ENCODE data around the gene GMDS.

Gene GMDS

GRCh38 chr6:2208468-2208867, 36.9 kb downstream of the GMDS start:
- DNase-seq: no peak
- H2BK12ac ChIP-seq (ENCODE audit: low read length in 2 of 2): no peak overlapping the region
- H3K36me3 ChIP-seq (ENCODE audit: control insufficient read depth in 1 of 2, insufficient read depth in 2 of 2, low read depth in 1 of 2, low read length in 2 of 2): no peaks in the 10 kb centered on the region
- H3K14ac ChIP-seq (ENCODE audit: low read length in 2 of 2): no peak overlapping the region
- no peak overlapping the region for H2BK5ac ChIP-seq (ENCODE audit: low read depth, low read length, poor library complexity, severe bottlenecking)
- no peak overlapping the region for H3K23ac ChIP-seq (ENCODE audit: low read length in 2 of 2)
- no peak overlapping the region for H3K4me2 ChIP-seq (ENCODE audit: low read length, poor library complexity, severe bottlenecking)
- no peak overlapping the region for H3K18ac ChIP-seq (ENCODE audit: low read depth in 1 of 2, low read length in 2 of 2)
- H3K27me3 ChIP-seq (ENCODE audit: control insufficient read depth in 1 of 2, insufficient read depth in 1 of 2, low read length in 2 of 2): no peaks in the 10 kb centered on the region
- no peak overlapping the region for H2BK120ac ChIP-seq (ENCODE audit: low read depth, low read length)
- no peak overlapping the region for H3K9ac ChIP-seq (ENCODE audit: low read length)
- H2AK5ac ChIP-seq (ENCODE audit: low read length, severe bottlenecking): no peak overlapping the region
- H3K4me3 ChIP-seq (ENCODE audit: insufficient read depth in 1 of 2, low read depth in 1 of 2, low read length in 2 of 2): no peak overlapping the region
- no peaks in the 10 kb centered on the region for H3K9me3 ChIP-seq (ENCODE audit: control insufficient read depth, low read length)
- WGBS: 94% methylated on average over 2 of the region's 3 CpGs
- no peak overlapping the region for H4K91ac ChIP-seq (ENCODE audit: low read length)
- H4K8ac ChIP-seq (ENCODE audit: low read length): no peak overlapping the region
- no peak overlapping the region for H3K4ac ChIP-seq (ENCODE audit: low read depth in 1 of 2, low read length in 2 of 2)
- H3K79me1 ChIP-seq (replicated peaks; ENCODE audit: low read length, poor library complexity, severe bottlenecking): peaks cover 26% of the 10 kb centered on the region
- H3K27ac ChIP-seq (ENCODE audit: low read length, poor library complexity, severe bottlenecking): no peak overlapping the region
- H3K4me1 ChIP-seq (ENCODE audit: control insufficient read depth, insufficient read depth, low read depth, low read length): no peaks in the 10 kb centered on the region
- no peak overlapping the region for H2BK15ac ChIP-seq (ENCODE audit: low read depth, poor library complexity, severe bottlenecking)
- H2AFZ ChIP-seq (ENCODE audit: low read depth, low read length): no peak overlapping the region

- H2AFZ ChIP-seq (ENCODE audit: low read depth, low read length): no peak overlapping the region
- H3K4me1 ChIP-seq (ENCODE audit: control insufficient read depth, insufficient read depth, low read depth, low read length): no peaks in the 10 kb centered on the region
- peak overlapping the region; percentile 16 for H2BK15ac ChIP-seq (ENCODE audit: low read depth, poor library complexity, severe bottlenecking)
- no peak overlapping the region for H4K91ac ChIP-seq (ENCODE audit: low read length)
- H3K4me2 ChIP-seq (ENCODE audit: low read length, poor library complexity, severe bottlenecking): no peak overlapping the region
- H2BK5ac ChIP-seq (ENCODE audit: low read depth, low read length, poor library complexity, severe bottlenecking): no peak overlapping the region
- no peaks in the 10 kb centered on the region for H3K27me3 ChIP-seq (ENCODE audit: control insufficient read depth in 1 of 2, insufficient read depth in 1 of 2, low read length in 2 of 2)
- H3K4me3 ChIP-seq (ENCODE audit: insufficient read depth in 1 of 2, low read depth in 1 of 2, low read length in 2 of 2): no peak overlapping the region
- DNase-seq: no peak
- WGBS: 79% methylated on average over 3 of the region's 3 CpGs
- H3K79me1 ChIP-seq (replicated peaks; ENCODE audit: low read length, poor library complexity, severe bottlenecking): peaks cover 23% of the 10 kb centered on the region
- no peak overlapping the region for H3K14ac ChIP-seq (ENCODE audit: low read length in 2 of 2)
- H4K8ac ChIP-seq (ENCODE audit: low read length): no peak overlapping the region
- no peak overlapping the region for H3K23ac ChIP-seq (ENCODE audit: low read length in 2 of 2)
- no peak overlapping the region for H3K9ac ChIP-seq (ENCODE audit: low read length)
- H3K27ac ChIP-seq (ENCODE audit: low read length, poor library complexity, severe bottlenecking): no peak overlapping the region
- H3K36me3 ChIP-seq (ENCODE audit: control insufficient read depth in 1 of 2, insufficient read depth in 2 of 2, low read depth in 1 of 2, low read length in 2 of 2): no peaks in the 10 kb centered on the region
- H2AK5ac ChIP-seq (ENCODE audit: low read length, severe bottlenecking): no peak overlapping the region
- H3K18ac ChIP-seq (ENCODE audit: low read depth in 1 of 2, low read length in 2 of 2): no peak overlapping the region
- no peak overlapping the region for H2BK12ac ChIP-seq (ENCODE audit: low read length in 2 of 2)
- H2BK120ac ChIP-seq (ENCODE audit: low read depth, low read length): no peak overlapping the region
- no peaks in the 10 kb centered on the region for H3K9me3 ChIP-seq (ENCODE audit: control insufficient read depth, low read length)
- H3K4ac ChIP-seq (ENCODE audit: low read depth in 1 of 2, low read length in 2 of 2): no peak overlapping the region
Observed at GRCh38 chr6:2205396-2205795, 40.0 kb downstream of the GMDS start.

GRCh38 chr6:2204272-2204671, 41.1 kb downstream of the GMDS start:
- 77% methylated on average over 2 of the region's 2 CpGs for WGBS
- Histone ChIP-seq H2BK15ac (ENCODE audit: low read depth, poor library complexity, severe bottlenecking) (no peak overlapping the region), H2BK5ac (ENCODE audit: low read depth, low read length, poor library complexity, severe bottlenecking) (no peak overlapping the region), H3K18ac (ENCODE audit: low read depth in 1 of 2, low read length in 2 of 2) (no peak overlapping the region), H2AFZ (ENCODE audit: low read depth, low read length) (no peak overlapping the region), H3K4me1 (ENCODE audit: control insufficient read depth, insufficient read depth, low read depth, low read length) (no peaks in the 10 kb centered on the region), H2AK5ac (ENCODE audit: low read length, severe bottlenecking) (no peak overlapping the region), H3K4ac (ENCODE audit: low read depth in 1 of 2, low read length in 2 of 2) (no peak overlapping the region), H2BK12ac (ENCODE audit: low read length in 2 of 2) (no peak overlapping the region), H3K4me2 (ENCODE audit: low read length, poor library complexity, severe bottlenecking) (no peak overlapping the region), H2BK120ac (ENCODE audit: low read depth, low read length) (no peak overlapping the region), H3K79me1 (replicated peaks; ENCODE audit: low read length, poor library complexity, severe bottlenecking) (peaks cover 22% of the 10 kb centered on the region), H3K23ac (ENCODE audit: low read length in 2 of 2) (no peak overlapping the region), H3K14ac (ENCODE audit: low read length in 2 of 2) (no peak overlapping the region), H3K9ac (ENCODE audit: low read length) (no peak overlapping the region), H4K91ac (ENCODE audit: low read length) (no peak overlapping the region), H3K27me3 (ENCODE audit: control insufficient read depth in 1 of 2, insufficient read depth in 1 of 2, low read length in 2 of 2) (no peaks in the 10 kb centered on the region), H3K36me3 (ENCODE audit: control insufficient read depth in 1 of 2, insufficient read depth in 2 of 2, low read depth in 1 of 2, low read length in 2 of 2) (no peaks in the 10 kb centered on the region), H3K4me3 (ENCODE audit: insufficient read depth in 1 of 2, low read depth in 1 of 2, low read length in 2 of 2) (no peak overlapping the region), H3K27ac (ENCODE audit: low read length, poor library complexity, severe bottlenecking) (no peak overlapping the region), H4K8ac (ENCODE audit: low read length) (no peak overlapping the region), H3K9me3 (ENCODE audit: control insufficient read depth, low read length) (no peaks in the 10 kb centered on the region)
- no peak for DNase-seq

GRCh38 chr6:2203264-2203663, 42.1 kb downstream of the GMDS start:
- Histone ChIP-seq H3K27me3 (ENCODE audit: control insufficient read depth in 1 of 2, insufficient read depth in 1 of 2, low read length in 2 of 2) (no peaks in the 10 kb centered on the region), H3K9ac (ENCODE audit: low read length) (no peak overlapping the region), H4K91ac (ENCODE audit: low read length) (no peak overlapping the region), H3K18ac (ENCODE audit: low read depth in 1 of 2, low read length in 2 of 2) (no peak overlapping the region), H2BK120ac (ENCODE audit: low read depth, low read length) (no peak overlapping the region), H2AK5ac (ENCODE audit: low read length, severe bottlenecking) (no peak overlapping the region), H3K27ac (ENCODE audit: low read length, poor library complexity, severe bottlenecking) (no peak overlapping the region), H2BK5ac (ENCODE audit: low read depth, low read length, poor library complexity, severe bottlenecking) (no peak overlapping the region), H2AFZ (ENCODE audit: low read depth, low read length) (no peak overlapping the region), H4K8ac (ENCODE audit: low read length) (no peak overlapping the region), H3K23ac (ENCODE audit: low read length in 2 of 2) (no peak overlapping the region), H3K36me3 (ENCODE audit: control insufficient read depth in 1 of 2, insufficient read depth in 2 of 2, low read depth in 1 of 2, low read length in 2 of 2) (no peaks in the 10 kb centered on the region), H3K4ac (ENCODE audit: low read depth in 1 of 2, low read length in 2 of 2) (no peak overlapping the region), H2BK12ac (ENCODE audit: low read length in 2 of 2) (no peak overlapping the region), H3K4me2 (ENCODE audit: low read length, poor library complexity, severe bottlenecking) (no peak overlapping the region), H3K4me3 (ENCODE audit: insufficient read depth in 1 of 2, low read depth in 1 of 2, low read length in 2 of 2) (no peak overlapping the region), H2BK15ac (ENCODE audit: low read depth, poor library complexity, severe bottlenecking) (no peak overlapping the region), H3K14ac (ENCODE audit: low read length in 2 of 2) (no peak overlapping the region), H3K4me1 (ENCODE audit: control insufficient read depth, insufficient read depth, low read depth, low read length) (no peaks in the 10 kb centered on the region), H3K9me3 (ENCODE audit: control insufficient read depth, low read length) (no peaks in the 10 kb centered on the region), H3K79me1 (replicated peaks; ENCODE audit: low read length, poor library complexity, severe bottlenecking) (peaks cover 22% of the 10 kb centered on the region)
- WGBS: 88% methylated on average over 3 of the region's 3 CpGs
- no peak for DNase-seq

All from mesenchymal stem cell (in vitro differentiated cells and primary cell).